ENCODE results near the gene MAGI3.
"Not testable (repeated sequence)": the region's sequence is repeated elsewhere in the genome, so short reads cannot be mapped to it uniquely, and the experiment has no call there.

MAGI3 gene

DNA sequence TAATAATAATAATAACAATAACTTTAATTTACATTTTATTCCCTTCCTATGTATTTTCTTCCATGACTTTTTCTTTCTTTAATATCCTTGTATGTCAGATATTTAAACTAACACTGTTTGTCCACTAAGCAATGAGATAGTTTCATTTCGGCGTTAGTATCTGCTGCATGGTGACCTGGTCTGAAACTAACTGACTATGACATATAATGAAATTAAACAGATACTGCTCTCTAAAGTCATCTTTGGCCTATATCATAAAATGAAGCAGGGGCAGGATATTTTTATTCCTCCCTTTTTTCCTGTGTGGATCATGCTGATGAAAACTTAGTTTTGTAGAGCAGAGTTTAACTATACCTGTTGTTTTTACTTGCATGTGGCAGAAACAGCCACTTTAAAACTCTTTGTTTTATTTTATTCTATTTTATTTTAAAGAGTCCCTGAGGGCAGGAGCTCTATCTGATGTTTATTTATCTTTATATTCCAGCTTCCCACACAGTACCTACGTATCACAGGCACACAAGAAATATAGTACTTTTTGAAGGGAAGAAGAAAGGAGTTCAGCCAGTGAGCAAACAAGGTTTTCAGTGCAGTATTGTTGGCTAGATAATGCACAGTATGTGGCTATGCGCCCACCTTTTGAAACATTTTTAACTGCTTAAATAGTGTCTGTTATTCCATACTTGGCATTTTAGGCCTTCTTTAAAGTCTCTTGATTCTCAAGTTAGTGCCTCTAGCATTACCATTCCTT, 203.4 kb downstream of the MAGI3 start:
- DNase-seq: no peak
- H3K27ac ChIP-seq (ENCODE audit: insufficient read depth in 1 of 2, low read depth in 1 of 2, low read length in 2 of 2, poor library complexity in 1 of 2, severe bottlenecking in 2 of 2): no peak overlapping the region
- ChIA-PET POLR2A (no interaction called here), CTCF (no interaction called here)
- peaks cover 0 to 12% (median 2%) of the 10 kb centered on the region in 5 experiments for H3K9me3 ChIP-seq (ENCODE audit: control extremely low read depth in 1 of 5, control insufficient read depth in 4 of 5, insufficient read depth in 2 of 5, low read depth in 1 of 5, low read length in 4 of 5)
- peaks cover 0 to 5% (median 0%) of the 10 kb centered on the region in 4 experiments for H3K36me3 ChIP-seq (ENCODE audit: control insufficient read depth in 4 of 4, insufficient read depth in 4 of 4, low read length in 3 of 4)
- no peak overlapping the region for H3K4me3 ChIP-seq (ENCODE audit: control insufficient read depth in 1 of 7, extremely low read depth in 1 of 7, insufficient read depth in 4 of 7, low read depth in 2 of 7, low read length in 6 of 7)
- H3K27me3 ChIP-seq (replicated peaks in 2 of 5; ENCODE audit: control insufficient read depth in 4 of 5, insufficient read depth in 5 of 5, low read length in 4 of 5): no peaks in the 10 kb centered on the region
- WGBS (ENCODE audit: insufficient coverage): 100% methylated on average over 1 of the region's 4 CpGs
- H3K4me1 ChIP-seq (ENCODE audit: control extremely low read depth in 1 of 4, control insufficient read depth in 4 of 4, insufficient read depth in 4 of 4, low read length in 3 of 4): no peaks in the 10 kb centered on the region

DNA sequence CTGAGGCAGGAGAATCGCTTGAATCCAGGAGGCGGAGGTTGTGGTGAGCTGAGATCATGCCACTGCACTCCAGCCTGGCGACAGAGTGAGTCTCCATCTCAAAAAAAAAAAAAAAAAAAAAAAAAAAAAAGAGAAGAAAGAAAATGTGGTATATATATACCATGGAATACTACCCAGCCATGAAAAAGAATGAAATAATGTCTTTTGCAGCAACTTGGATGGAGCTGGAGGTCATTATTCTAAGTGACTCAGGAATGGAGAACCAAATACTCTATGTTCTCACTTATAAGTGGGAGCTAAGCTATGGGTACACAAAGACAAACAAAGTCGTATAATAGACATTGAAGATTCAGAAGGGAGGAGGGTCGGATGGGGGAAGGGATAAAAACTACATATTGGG, 214.2 kb downstream of the MAGI3 start:
- H3K27ac ChIP-seq (ENCODE audit: insufficient read depth in 1 of 2, low read depth in 1 of 2, low read length in 2 of 2, poor library complexity in 1 of 2, severe bottlenecking in 2 of 2); H3K4me3 ChIP-seq (ENCODE audit: control insufficient read depth in 1 of 7, extremely low read depth in 1 of 7, insufficient read depth in 4 of 7, low read depth in 2 of 7, low read length in 6 of 7); H3K27me3 ChIP-seq (replicated peaks in 2 of 5; ENCODE audit: control insufficient read depth in 4 of 5, insufficient read depth in 5 of 5, low read length in 4 of 5); DNase-seq; H3K4me1 ChIP-seq (ENCODE audit: control extremely low read depth in 1 of 4, control insufficient read depth in 4 of 4, insufficient read depth in 4 of 4, low read length in 3 of 4); POLR2A ChIA-PET; H3K36me3 ChIP-seq (ENCODE audit: control insufficient read depth in 4 of 4, insufficient read depth in 4 of 4, low read length in 3 of 4); CTCF ChIA-PET; H3K9me3 ChIP-seq (ENCODE audit: control extremely low read depth in 1 of 5, control insufficient read depth in 4 of 5, insufficient read depth in 2 of 5, low read depth in 1 of 5, low read length in 4 of 5): not testable (repeated sequence)
- WGBS (ENCODE audit: insufficient coverage): no CpG with 5 or more reads among the region's 5 CpGs

DNA sequence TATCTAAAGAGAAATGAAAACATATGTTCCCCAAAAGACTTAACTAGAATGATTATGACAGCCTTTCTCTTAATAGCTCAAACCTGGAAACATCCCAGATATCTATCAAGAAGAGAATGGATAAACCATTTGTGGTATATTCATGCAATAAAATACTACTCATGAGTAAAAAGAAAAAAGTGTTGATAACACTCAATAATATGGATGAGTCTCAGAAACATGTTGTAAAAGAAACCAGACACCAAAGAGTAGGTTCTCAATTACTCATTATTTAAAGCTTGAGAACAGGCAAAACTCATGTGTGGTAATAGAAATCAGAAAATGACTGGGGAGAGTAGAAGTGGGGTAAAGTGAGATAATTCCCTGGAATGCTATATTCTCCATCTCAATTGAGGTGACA, 214.8 kb downstream of the MAGI3 start:
- ChIA-PET POLR2A (interaction anchor here (0.7 kb wide), 1 partner anchor 207 kb away, joined by 4 read pairs; the partner anchor contains the start of gene RSBN1), CTCF (no interaction called here)
- H3K4me3 ChIP-seq (ENCODE audit: control insufficient read depth in 1 of 7, extremely low read depth in 1 of 7, insufficient read depth in 4 of 7, low read depth in 2 of 7, low read length in 6 of 7): no peak overlapping the region
- H3K27ac ChIP-seq (ENCODE audit: insufficient read depth in 1 of 2, low read depth in 1 of 2, low read length in 2 of 2, poor library complexity in 1 of 2, severe bottlenecking in 2 of 2): no peak overlapping the region
- no peaks in the 10 kb centered on the region for H3K36me3 ChIP-seq (ENCODE audit: control insufficient read depth in 4 of 4, insufficient read depth in 4 of 4, low read length in 3 of 4)
- peaks cover 0 to 4% (median 3%) of the 10 kb centered on the region in 5 experiments for H3K9me3 ChIP-seq (ENCODE audit: control extremely low read depth in 1 of 5, control insufficient read depth in 4 of 5, insufficient read depth in 2 of 5, low read depth in 1 of 5, low read length in 4 of 5)
- DNase-seq: no peak
- no peaks in the 10 kb centered on the region for H3K4me1 ChIP-seq (ENCODE audit: control extremely low read depth in 1 of 4, control insufficient read depth in 4 of 4, insufficient read depth in 4 of 4, low read length in 3 of 4)
- no peaks in the 10 kb centered on the region for H3K27me3 ChIP-seq (replicated peaks in 2 of 5; ENCODE audit: control insufficient read depth in 4 of 5, insufficient read depth in 5 of 5, low read length in 4 of 5)

DNA sequence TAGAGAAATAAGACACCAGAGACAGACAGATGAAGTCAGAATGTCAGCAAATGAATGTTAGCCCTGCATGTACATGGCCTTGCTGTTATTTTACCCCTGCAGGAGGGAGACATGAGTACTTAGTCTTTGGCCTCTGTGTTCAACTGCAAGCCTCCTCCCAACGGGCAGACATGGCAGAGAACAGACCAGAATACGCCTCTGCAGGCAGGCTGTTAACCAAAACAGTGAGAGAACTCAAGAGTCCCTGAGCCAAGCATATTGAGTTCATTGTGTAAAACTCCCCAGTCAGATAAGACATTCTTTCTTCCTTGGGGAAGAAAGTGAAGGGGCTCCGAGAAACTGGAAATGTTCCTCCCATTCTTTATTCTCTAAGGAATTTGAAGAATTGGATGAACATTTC, 218.1 kb downstream of the MAGI3 start:
- H3K36me3 ChIP-seq (ENCODE audit: control insufficient read depth in 4 of 4, insufficient read depth in 4 of 4, low read length in 3 of 4): no peaks in the 10 kb centered on the region
- WGBS (ENCODE audit: insufficient coverage): 97% methylated on average over 3 of the region's 3 CpGs
- POLR2A ChIA-PET: no interaction called here
- CTCF ChIA-PET: no interaction called here
- no peaks in the 10 kb centered on the region for H3K4me1 ChIP-seq (ENCODE audit: control extremely low read depth in 1 of 4, control insufficient read depth in 4 of 4, insufficient read depth in 4 of 4, low read length in 3 of 4)
- peaks cover 0 to 2% (median 0%) of the 10 kb centered on the region in 5 experiments for H3K9me3 ChIP-seq (ENCODE audit: control extremely low read depth in 1 of 5, control insufficient read depth in 4 of 5, insufficient read depth in 2 of 5, low read depth in 1 of 5, low read length in 4 of 5)
- no peaks in the 10 kb centered on the region for H3K27me3 ChIP-seq (replicated peaks in 2 of 5; ENCODE audit: control insufficient read depth in 4 of 5, insufficient read depth in 5 of 5, low read length in 4 of 5)
- H3K27ac ChIP-seq (ENCODE audit: insufficient read depth in 1 of 2, low read depth in 1 of 2, low read length in 2 of 2, poor library complexity in 1 of 2, severe bottlenecking in 2 of 2): no peak overlapping the region
- no peak overlapping the region for H3K4me3 ChIP-seq (ENCODE audit: control insufficient read depth in 1 of 7, extremely low read depth in 1 of 7, insufficient read depth in 4 of 7, low read depth in 2 of 7, low read length in 6 of 7)
- no peak for DNase-seq

DNA sequence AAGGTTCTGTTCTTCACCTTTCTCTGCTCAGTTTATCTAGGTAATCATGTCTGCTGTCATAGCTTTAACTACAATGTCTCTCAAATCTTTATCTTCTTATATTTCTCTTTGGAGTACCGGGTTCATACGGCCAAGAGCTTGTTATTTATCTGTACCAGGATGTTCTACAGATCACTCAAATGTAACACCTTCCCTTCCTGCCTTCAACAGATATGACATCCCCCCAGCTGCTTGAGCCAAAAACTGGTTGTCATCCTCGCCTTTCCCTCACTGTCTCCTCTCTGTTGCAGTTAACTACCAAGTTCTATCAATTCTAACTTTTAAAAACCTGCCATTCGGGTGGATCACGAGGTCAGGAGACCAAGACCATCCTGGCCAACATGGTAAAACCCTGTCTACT, 220.1 kb downstream of the MAGI3 start:
- ChIA-PET CTCF (no interaction called here), POLR2A (no interaction called here)

DNA sequence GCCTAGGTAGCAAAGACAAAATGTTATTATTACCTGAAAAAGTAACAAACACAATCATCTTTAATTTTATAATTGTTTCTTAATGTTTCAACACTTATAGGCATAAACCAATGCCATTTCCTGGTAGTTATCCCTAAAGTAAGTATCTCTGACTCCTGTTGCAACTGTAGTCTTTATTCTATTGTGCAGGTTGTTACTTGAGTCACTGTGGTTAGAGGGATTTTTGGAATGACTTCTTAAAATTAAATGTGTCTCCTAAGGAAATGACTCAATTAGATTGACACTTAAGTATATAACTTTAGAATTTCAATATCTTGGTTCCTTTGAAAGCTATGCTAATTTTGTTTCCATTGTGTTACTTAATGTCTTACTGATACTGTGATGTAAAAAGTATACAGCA, 225.1 kb downstream of the MAGI3 start:
- CTCF ChIA-PET: interaction anchor here (1.3 kb wide), 1 partner anchor 8 kb away, joined by 3 read pairs; no protein-coding TSS in a partner anchor
- Histone ChIP-seq H3K36me3 (ENCODE audit: control insufficient read depth in 4 of 4, insufficient read depth in 4 of 4, low read length in 3 of 4) (no peaks in the 10 kb centered on the region), H3K9me3 (ENCODE audit: control extremely low read depth in 1 of 5, control insufficient read depth in 4 of 5, insufficient read depth in 2 of 5, low read depth in 1 of 5, low read length in 4 of 5) (no peaks in the 10 kb centered on the region), H3K27me3 (replicated peaks in 2 of 5; ENCODE audit: control insufficient read depth in 4 of 5, insufficient read depth in 5 of 5, low read length in 4 of 5) (no peaks in the 10 kb centered on the region), H3K27ac (ENCODE audit: insufficient read depth in 1 of 2, low read depth in 1 of 2, low read length in 2 of 2, poor library complexity in 1 of 2, severe bottlenecking in 2 of 2) (no peak overlapping the region), H3K4me1 (ENCODE audit: control extremely low read depth in 1 of 4, control insufficient read depth in 4 of 4, insufficient read depth in 4 of 4, low read length in 3 of 4) (no peaks in the 10 kb centered on the region), H3K4me3 (ENCODE audit: control insufficient read depth in 1 of 7, extremely low read depth in 1 of 7, insufficient read depth in 4 of 7, low read depth in 2 of 7, low read length in 6 of 7) (no peak overlapping the region)
- POLR2A ChIA-PET: interaction anchor here (0.6 kb wide), 1 partner anchor 9 kb away, joined by 5 read pairs; no protein-coding TSS in a partner anchor
- DNase-seq: no peak

More for the DNA sequence above, 220.1 kb downstream of the MAGI3 start:
- Histone ChIP-seq H3K4me3 (ENCODE audit: control insufficient read depth in 1 of 7, extremely low read depth in 1 of 7, insufficient read depth in 4 of 7, low read depth in 2 of 7, low read length in 6 of 7) (no peak overlapping the region), H3K27ac (ENCODE audit: insufficient read depth in 1 of 2, low read depth in 1 of 2, low read length in 2 of 2, poor library complexity in 1 of 2, severe bottlenecking in 2 of 2) (no peak overlapping the region), H3K27me3 (replicated peaks in 2 of 5; ENCODE audit: control insufficient read depth in 4 of 5, insufficient read depth in 5 of 5, low read length in 4 of 5) (no peaks in the 10 kb centered on the region), H3K9me3 (ENCODE audit: control extremely low read depth in 1 of 5, control insufficient read depth in 4 of 5, insufficient read depth in 2 of 5, low read depth in 1 of 5, low read length in 4 of 5) (peaks cover 0 to 2% (median 0%) of the 10 kb centered on the region in 5 experiments), H3K4me1 (ENCODE audit: control extremely low read depth in 1 of 4, control insufficient read depth in 4 of 4, insufficient read depth in 4 of 4, low read length in 3 of 4) (no peaks in the 10 kb centered on the region), H3K36me3 (ENCODE audit: control insufficient read depth in 4 of 4, insufficient read depth in 4 of 4, low read length in 3 of 4) (no peaks in the 10 kb centered on the region)
- DNase-seq: no peak
- WGBS (ENCODE audit: insufficient coverage): 96% methylated on average over 4 of the region's 5 CpGs

DNA sequence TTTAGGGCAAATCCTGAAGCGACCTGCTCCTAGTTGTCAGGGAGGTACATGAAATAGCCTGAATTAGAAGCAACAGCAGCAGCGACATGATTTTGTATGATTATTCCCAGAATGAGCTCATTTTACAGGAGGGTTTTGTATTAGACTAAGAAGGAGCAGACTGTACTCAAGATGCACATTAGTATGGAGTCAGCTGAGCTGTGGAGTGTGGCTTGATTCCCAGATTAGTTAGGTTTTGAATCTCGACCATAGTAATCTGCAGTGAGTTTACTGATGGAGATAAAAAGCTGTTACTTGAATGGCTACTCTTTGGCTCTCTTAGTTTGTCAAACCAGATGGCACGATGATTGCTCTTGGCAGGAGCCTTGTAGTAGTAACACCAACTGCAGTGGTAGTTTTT, 225.8 kb downstream of the MAGI3 start:
- Histone ChIP-seq H3K9me3 (ENCODE audit: control extremely low read depth in 1 of 5, control insufficient read depth in 4 of 5, insufficient read depth in 2 of 5, low read depth in 1 of 5, low read length in 4 of 5) (no peaks in the 10 kb centered on the region), H3K4me3 (ENCODE audit: control insufficient read depth in 1 of 7, extremely low read depth in 1 of 7, insufficient read depth in 4 of 7, low read depth in 2 of 7, low read length in 6 of 7) (no peak overlapping the region), H3K27ac (ENCODE audit: insufficient read depth in 1 of 2, low read depth in 1 of 2, low read length in 2 of 2, poor library complexity in 1 of 2, severe bottlenecking in 2 of 2) (no peak overlapping the region), H3K36me3 (ENCODE audit: control insufficient read depth in 4 of 4, insufficient read depth in 4 of 4, low read length in 3 of 4) (no peaks in the 10 kb centered on the region), H3K27me3 (replicated peaks in 2 of 5; ENCODE audit: control insufficient read depth in 4 of 5, insufficient read depth in 5 of 5, low read length in 4 of 5) (no peaks in the 10 kb centered on the region), H3K4me1 (ENCODE audit: control extremely low read depth in 1 of 4, control insufficient read depth in 4 of 4, insufficient read depth in 4 of 4, low read length in 3 of 4) (no peaks in the 10 kb centered on the region)
- 98% methylated on average over 4 of the region's 4 CpGs for WGBS (ENCODE audit: insufficient coverage)
- no peak for DNase-seq
- ChIA-PET POLR2A (interaction anchor here (0.6 kb wide), 1 partner anchor 9 kb away, joined by 5 read pairs; no protein-coding TSS in a partner anchor), CTCF (interaction anchor here (1.3 kb wide), 1 partner anchor 9 kb away, joined by 3 read pairs; no protein-coding TSS in a partner anchor)

Measured in common myeloid progenitor, CD34-positive (primary cell).